DND-41 (cell line): Measurements from ENCODE around the gene ACR.

Experiments
- ATAC-seq: fragments of 200-7000 bp; cut with Tn5 transposase; 3 replicates; pipeline ENCODE4 v1.9.1; 2021; ENCODE audit warnings: low read depth; ENCODE audit not compliant: insufficient read depth
- DNase-seq: peaks from one replicate; pipeline ENCODE4 v3.0.0-alpha.2; 2020
- H2AFZ ChIP-seq: 2 replicates; pipeline ENCODE4 v1.6.0; 2012; ENCODE audit warnings: low read depth, low read length
- H3K27ac ChIP-seq: 2 replicates; pipeline ENCODE4 v1.5.1; 2012; ENCODE audit warnings: low read length, inconsistent platforms
- H3K27me3 ChIP-seq: fragments of 200-600 bp; sonication (generic); 2 replicates; pipeline ENCODE4 v1.6.0; 2012; ENCODE audit warnings: low read length, mild to moderate bottlenecking, inconsistent platforms; ENCODE audit not compliant: insufficient read depth, poor library complexity
- H3K36me3 ChIP-seq: 2 replicates; pipeline ENCODE4 v1.5.1; 2012; ENCODE audit warnings: low read length, inconsistent platforms; ENCODE audit not compliant: insufficient read depth
- H3K4me1 ChIP-seq: 2 replicates; pipeline ENCODE4 v1.5.1; 2012; ENCODE audit warnings: mild to moderate bottlenecking, low read length; ENCODE audit not compliant: insufficient read depth
- H3K4me2 ChIP-seq: 2 replicates; pipeline ENCODE4 v1.6.0; 2012; ENCODE audit warnings: mild to moderate bottlenecking, moderate library complexity, low read length, inconsistent platforms; ENCODE audit not compliant: insufficient read depth
- H3K4me3 ChIP-seq, 2 experiments: fragments of 200-600 bp in 1 of 2; shearing (Covaris generic) in 1 of 2; 2 replicates each; pipeline ENCODE4 v1.5.1; 2012 to 2016; ENCODE audit warnings: inconsistent platforms in 2 of 2, low read length in 2 of 2, mild to moderate bottlenecking in 2 of 2, low read depth in 1 of 2, moderate library complexity in 1 of 2
- H3K79me2 ChIP-seq: 2 replicates; pipeline ENCODE4 v1.6.0; 2012; ENCODE audit warnings: low read length, inconsistent platforms; ENCODE audit not compliant: insufficient read depth
- H3K9ac ChIP-seq: 2 replicates; pipeline ENCODE4 v1.6.0; 2012; ENCODE audit warnings: low read depth, mild to moderate bottlenecking, inconsistent platforms, low read length, moderate library complexity
- H3K9me3 ChIP-seq: 2 replicates; pipeline ENCODE4 v1.5.1; 2012; ENCODE audit warnings: low read length, moderate library complexity, mild to moderate bottlenecking, inconsistent platforms; ENCODE audit not compliant: insufficient read depth, severe bottlenecking
- H4K20me1 ChIP-seq: 2 replicates; pipeline ENCODE4 v1.6.0; 2012; ENCODE audit warnings: low read length; ENCODE audit not compliant: insufficient read depth
- EZH2 ChIP-seq: IDR thresholded peaks from 3 replicates; pipeline ENCODE4 v1.6.1; 2012; ENCODE audit warnings: borderline replicate concordance, low read depth, mild to moderate bottlenecking, moderate library complexity, low read length, inconsistent platforms; ENCODE audit not compliant: severe bottlenecking
- TF ChIP-seq, protein P1 (sequence below): IDR thresholded peaks from 2 replicates; pipeline ENCODE4 v1.5.1; 2012; ENCODE audit warnings: borderline replicate concordance, low read length, moderate library complexity, mild to moderate bottlenecking; ENCODE audit not compliant: poor library complexity, severe bottlenecking; ENCODE audit errors: extremely low read depth

Gene ACR

DNA sequence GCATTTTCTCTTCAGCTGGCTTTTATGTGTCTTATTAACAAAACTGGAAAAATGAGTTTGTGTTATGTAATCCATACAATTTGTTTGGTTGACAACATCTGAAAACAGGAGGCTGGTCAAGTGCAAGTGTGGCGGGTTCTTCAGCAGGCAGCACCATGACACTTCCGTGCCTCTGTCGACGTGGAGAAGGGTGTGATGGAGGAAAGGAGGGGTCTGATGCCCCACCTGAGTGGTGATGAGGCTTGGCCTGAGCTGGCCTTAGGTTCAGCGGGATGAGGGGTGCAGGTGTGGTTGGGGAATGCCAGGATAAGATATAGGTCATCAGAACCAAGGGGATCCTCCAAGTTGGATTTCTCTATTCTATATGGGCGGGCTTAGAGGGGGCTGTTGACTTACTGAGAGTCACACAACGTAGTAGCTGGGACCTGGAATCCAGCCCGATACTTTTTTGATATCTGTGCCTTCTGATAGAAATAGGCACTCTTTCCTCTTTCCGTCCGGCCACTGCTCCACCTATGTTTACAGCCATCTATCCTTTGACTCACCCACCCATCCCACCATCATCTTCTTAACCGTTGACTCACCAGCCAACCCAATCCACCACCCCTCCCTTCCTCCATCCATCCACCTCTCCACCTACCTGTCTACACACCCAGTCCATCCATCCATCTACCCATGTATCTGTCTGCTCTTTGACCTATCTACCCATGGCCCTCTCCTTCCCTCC is 36.4 kb upstream of the ACR start:
- no peaks in the 10 kb centered on the region for H3K36me3 ChIP-seq
- no peak for DNase-seq

DNA sequence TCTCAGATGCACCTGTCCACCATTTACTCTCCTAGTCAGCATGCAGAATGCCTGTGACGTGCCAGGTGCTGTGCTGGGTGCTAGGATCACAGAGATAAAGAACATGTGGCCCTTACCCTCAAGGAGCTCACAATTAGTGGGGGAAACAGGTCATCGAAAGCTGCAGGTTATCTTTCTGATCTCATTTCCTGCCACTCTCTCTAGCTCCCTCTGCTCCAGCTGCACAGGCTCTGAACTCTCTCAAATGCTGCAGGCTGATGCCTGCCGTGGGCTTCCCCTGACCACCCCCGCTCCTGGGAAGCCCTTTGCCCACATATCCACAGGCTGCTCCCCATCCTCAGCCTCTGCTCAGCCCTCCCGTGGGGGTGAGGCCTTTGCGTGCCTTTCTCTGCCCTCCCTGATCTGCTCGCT is 35.7 kb upstream of the ACR start:
- Histone ChIP-seq H3K9ac (no peak overlapping the region), H3K9me3 (no peaks in the 10 kb centered on the region), H3K4me2 (no peak overlapping the region), H3K36me3 (no peaks in the 10 kb centered on the region), H4K20me1 (0 out of 2 replicates have a peak, but pooled peaks cover 3% of the 10 kb centered on the region), H3K4me3 (no peak overlapping the region), H2AFZ (no peak overlapping the region), H3K27me3 (no peaks in the 10 kb centered on the region), H3K27ac (no peak overlapping the region), H3K79me2 (no peaks in the 10 kb centered on the region), H3K4me1 (peaks cover 10% of the 10 kb centered on the region)
- DNase-seq (peak; percentile 46), ATAC-seq (peak; percentile 79)
- TF ChIP-seq, protein P1, sequence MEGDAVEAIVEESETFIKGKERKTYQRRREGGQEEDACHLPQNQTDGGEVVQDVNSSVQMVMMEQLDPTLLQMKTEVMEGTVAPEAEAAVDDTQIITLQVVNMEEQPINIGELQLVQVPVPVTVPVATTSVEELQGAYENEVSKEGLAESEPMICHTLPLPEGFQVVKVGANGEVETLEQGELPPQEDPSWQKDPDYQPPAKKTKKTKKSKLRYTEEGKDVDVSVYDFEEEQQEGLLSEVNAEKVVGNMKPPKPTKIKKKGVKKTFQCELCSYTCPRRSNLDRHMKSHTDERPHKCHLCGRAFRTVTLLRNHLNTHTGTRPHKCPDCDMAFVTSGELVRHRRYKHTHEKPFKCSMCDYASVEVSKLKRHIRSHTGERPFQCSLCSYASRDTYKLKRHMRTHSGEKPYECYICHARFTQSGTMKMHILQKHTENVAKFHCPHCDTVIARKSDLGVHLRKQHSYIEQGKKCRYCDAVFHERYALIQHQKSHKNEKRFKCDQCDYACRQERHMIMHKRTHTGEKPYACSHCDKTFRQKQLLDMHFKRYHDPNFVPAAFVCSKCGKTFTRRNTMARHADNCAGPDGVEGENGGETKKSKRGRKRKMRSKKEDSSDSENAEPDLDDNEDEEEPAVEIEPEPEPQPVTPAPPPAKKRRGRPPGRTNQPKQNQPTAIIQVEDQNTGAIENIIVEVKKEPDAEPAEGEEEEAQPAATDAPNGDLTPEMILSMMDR: no peak
- no peak for TF ChIP-seq EZH2

More for the DNA sequence above, 36.4 kb upstream of the ACR start:
- H3K4me2 ChIP-seq: no peak overlapping the region
- H2AFZ ChIP-seq: no peak overlapping the region
- H3K4me3 ChIP-seq: no peak overlapping the region
- H3K27me3 ChIP-seq: no peaks in the 10 kb centered on the region
- 0 out of 2 replicates have a peak, but pooled peaks cover 3% of the 10 kb centered on the region for H4K20me1 ChIP-seq
- H3K9me3 ChIP-seq: no peaks in the 10 kb centered on the region
- no peak for ATAC-seq
- peaks cover 10% of the 10 kb centered on the region for H3K4me1 ChIP-seq
- H3K9ac ChIP-seq: no peak overlapping the region
- TF ChIP-seq, protein P1: no peak
- no peak for TF ChIP-seq EZH2
- H3K79me2 ChIP-seq: no peaks in the 10 kb centered on the region
- no peak overlapping the region for H3K27ac ChIP-seq

DNA sequence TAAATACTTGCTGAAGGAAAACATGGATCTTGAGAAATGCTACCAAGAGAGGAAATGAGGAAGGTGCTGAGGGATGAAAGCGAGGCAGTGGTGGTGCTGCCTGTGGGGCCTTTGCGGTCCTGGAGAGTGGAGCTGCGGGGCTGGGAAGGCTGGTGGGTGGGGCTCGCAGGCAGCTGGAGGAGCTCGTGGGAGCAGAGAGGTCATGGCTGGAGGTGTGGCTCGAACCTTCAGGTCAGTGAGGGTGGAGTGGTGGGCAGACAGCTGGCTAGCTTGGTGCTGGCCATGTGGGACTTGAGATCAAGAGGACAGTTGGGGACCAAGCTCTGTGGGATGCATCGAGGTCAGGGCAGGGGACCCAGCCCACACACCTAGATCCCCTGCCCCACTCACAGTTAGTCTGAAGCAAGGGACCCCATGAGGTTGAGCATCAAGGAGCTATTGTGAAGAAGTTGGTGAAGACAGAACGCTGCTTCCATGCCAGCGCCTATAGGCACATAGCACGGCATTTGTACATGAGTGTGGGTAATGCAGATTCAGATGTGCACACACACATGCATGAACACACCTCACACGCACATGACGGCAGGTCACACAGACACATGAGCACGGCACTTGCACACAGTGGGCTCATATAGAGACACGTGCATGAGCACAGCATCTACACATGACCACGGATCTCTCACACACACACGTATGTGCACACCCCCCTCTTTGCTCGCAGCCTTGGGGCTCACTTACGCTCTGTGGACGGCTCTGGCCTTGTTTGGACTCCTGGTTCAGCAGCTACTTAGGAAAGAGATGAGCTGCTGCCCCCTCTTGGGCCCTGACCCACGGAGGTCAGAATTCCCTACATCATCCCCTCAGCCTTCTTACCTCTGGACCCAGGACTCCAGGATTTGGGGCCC is 34.9 kb upstream of the ACR start:
- Histone ChIP-seq H3K9ac (no peak overlapping the region), H3K36me3 (no peaks in the 10 kb centered on the region), H3K9me3 (no peaks in the 10 kb centered on the region), H3K79me2 (no peaks in the 10 kb centered on the region), H3K27me3 (no peaks in the 10 kb centered on the region), H2AFZ (no peak overlapping the region), H3K4me2 (no peak overlapping the region), H4K20me1 (0 out of 2 replicates have a peak, but pooled peaks cover 3% of the 10 kb centered on the region), H3K4me3 (no peak overlapping the region), H3K4me1 (peaks cover 10% of the 10 kb centered on the region), H3K27ac (no peak overlapping the region)
- no peak for DNase-seq
- no peak for ATAC-seq
- TF ChIP-seq, protein P1: no peak
- no peak for TF ChIP-seq EZH2
